Adipocyte (in vitro differentiated cells): ENCODE results near the gene IL20RA.
"Not testable (repeated sequence)": the region's sequence is repeated elsewhere in the genome, so short reads cannot be mapped to it uniquely, and the experiment has no call there.

ENCODE experiments used
- DNase-seq: peaks from one replicate; pipeline ENCODE4 v3.0.0-alpha.2; 2015; ENCODE audit warnings: low read depth
- H3K27me3 ChIP-seq: replicated peaks from 2 replicates; pipeline ENCODE4 v1.7.0; 2013; ENCODE audit warnings: mild to moderate bottlenecking, low read length, moderate library complexity; ENCODE audit not compliant: control insufficient read depth, insufficient read depth
- H3K36me3 ChIP-seq: 2 replicates; pipeline ENCODE4 v1.7.0; 2013; ENCODE audit warnings: low read length, mild to moderate bottlenecking, moderate library complexity; ENCODE audit not compliant: control insufficient read depth, insufficient read depth, severe bottlenecking
- H3K4me1 ChIP-seq: 2 replicates; pipeline ENCODE4 v1.7.0; 2013; ENCODE audit warnings: mild to moderate bottlenecking, low read length, moderate library complexity; ENCODE audit not compliant: control insufficient read depth, insufficient read depth
- H3K4me3 ChIP-seq: 2 replicates; pipeline ENCODE4 v1.7.0; 2013; ENCODE audit warnings: mild to moderate bottlenecking, low read length, moderate library complexity
- H3K9ac ChIP-seq: 2 replicates; pipeline ENCODE4 v1.7.0; 2013; ENCODE audit warnings: mild to moderate bottlenecking, low read length, moderate library complexity
- H3K9me3 ChIP-seq: 2 replicates; pipeline ENCODE4 v1.7.0; 2013; ENCODE audit warnings: mild to moderate bottlenecking, low read length, moderate library complexity; ENCODE audit not compliant: control insufficient read depth

The IL20RA gene

GRCh38 chr6:136968837-136969236, 75.9 kb downstream of the IL20RA start:
- H3K9ac ChIP-seq: no peak overlapping the region
- peaks cover 13% of the 10 kb centered on the region for H3K27me3 ChIP-seq
- H3K36me3 ChIP-seq: no peaks in the 10 kb centered on the region
- no peaks in the 10 kb centered on the region for H3K4me1 ChIP-seq
- no peaks in the 10 kb centered on the region for H3K9me3 ChIP-seq
- H3K4me3 ChIP-seq: no peak overlapping the region
- no peak for DNase-seq

- H3K4me3 ChIP-seq: no peak overlapping the region
- peak; percentile 72 for DNase-seq
- H3K9ac ChIP-seq: no peak overlapping the region
- no peaks in the 10 kb centered on the region for H3K36me3 ChIP-seq
- no peaks in the 10 kb centered on the region for H3K9me3 ChIP-seq
- H3K4me1 ChIP-seq: no peaks in the 10 kb centered on the region
- H3K27me3 ChIP-seq: peaks cover 13% of the 10 kb centered on the region
Observed at GRCh38 chr6:136967876-136968752, 76.7 kb downstream of the IL20RA start.

GRCh38 chr6:136964398-136964797, 80.4 kb downstream of the IL20RA start:
- Histone ChIP-seq H3K9me3 (no peaks in the 10 kb centered on the region), H3K4me3 (no peak overlapping the region), H3K36me3 (no peaks in the 10 kb centered on the region), H3K27me3 (peaks cover 16% of the 10 kb centered on the region), H3K4me1 (no peaks in the 10 kb centered on the region), H3K9ac (no peak overlapping the region)
- DNase-seq: no peak

GRCh38 chr6:136963259-136963658, 81.5 kb downstream of the IL20RA start:
- Histone ChIP-seq H3K36me3 (no peaks in the 10 kb centered on the region), H3K9ac (no peak overlapping the region), H3K4me3 (no peak overlapping the region), H3K4me1 (no peaks in the 10 kb centered on the region), H3K9me3 (no peaks in the 10 kb centered on the region), H3K27me3 (peaks cover 25% of the 10 kb centered on the region)
- DNase-seq: no peak

GRCh38 chr6:136962661-136963060, 82.1 kb downstream of the IL20RA start:
- Histone ChIP-seq H3K4me1 (no peaks in the 10 kb centered on the region), H3K36me3 (no peaks in the 10 kb centered on the region), H3K4me3 (no peak overlapping the region), H3K9ac (no peak overlapping the region), H3K9me3 (no peaks in the 10 kb centered on the region), H3K27me3 (peaks cover 24% of the 10 kb centered on the region)
- DNase-seq: no peak

- Histone ChIP-seq H3K36me3 (no peaks in the 10 kb centered on the region), H3K4me3 (no peak overlapping the region), H3K27me3 (peaks cover 18% of the 10 kb centered on the region), H3K9me3 (no peaks in the 10 kb centered on the region), H3K4me1 (no peaks in the 10 kb centered on the region), H3K9ac (no peak overlapping the region)
- DNase-seq: no peak
Observed at GRCh38 chr6:136961848-136962247, 82.9 kb downstream of the IL20RA start.

- Histone ChIP-seq H3K4me3 (no peak overlapping the region), H3K27me3 (peaks cover 14% of the 10 kb centered on the region), H3K9ac (no peak overlapping the region), H3K36me3 (no peaks in the 10 kb centered on the region), H3K4me1 (no peaks in the 10 kb centered on the region), H3K9me3 (no peaks in the 10 kb centered on the region)
- DNase-seq: no peak
Observed at GRCh38 chr6:136960781-136961180, 84.0 kb downstream of the IL20RA start.

- not testable (repeated sequence) for H3K36me3 ChIP-seq, DNase-seq, H3K9ac ChIP-seq, H3K4me1 ChIP-seq, H3K4me3 ChIP-seq, H3K9me3 ChIP-seq
- peaks cover 14% of the 10 kb centered on the region for H3K27me3 ChIP-seq
Observed at GRCh38 chr6:136959935-136960334, 84.8 kb downstream of the IL20RA start.

- H3K4me1 ChIP-seq: no peaks in the 10 kb centered on the region
- H3K9me3 ChIP-seq: no peaks in the 10 kb centered on the region
- H3K4me3 ChIP-seq: no peak overlapping the region
- no peaks in the 10 kb centered on the region for H3K36me3 ChIP-seq
- no peak overlapping the region for H3K9ac ChIP-seq
- DNase-seq: no peak
- H3K27me3 ChIP-seq: peaks cover 14% of the 10 kb centered on the region
Observed at GRCh38 chr6:136959471-136959891, 85.3 kb downstream of the IL20RA start.

- Histone ChIP-seq H3K36me3 (no peaks in the 10 kb centered on the region), H3K9ac (no peak overlapping the region), H3K27me3 (peaks cover 14% of the 10 kb centered on the region), H3K4me3 (no peak overlapping the region), H3K9me3 (no peaks in the 10 kb centered on the region), H3K4me1 (no peaks in the 10 kb centered on the region)
- no peak for DNase-seq
Observed at GRCh38 chr6:136958168-136958567, 86.6 kb downstream of the IL20RA start.

GRCh38 chr6:136956590-136957544, 87.9 kb downstream of the IL20RA start:
- H3K9ac ChIP-seq: no peak overlapping the region
- DNase-seq: peak; percentile 3

More at GRCh38 chr6:136956590-136957544, 87.9 kb downstream of the IL20RA start:
- Histone ChIP-seq H3K4me3 (no peak overlapping the region), H3K36me3 (no peaks in the 10 kb centered on the region), H3K9me3 (no peaks in the 10 kb centered on the region), H3K4me1 (no peaks in the 10 kb centered on the region), H3K27me3 (peaks cover 14% of the 10 kb centered on the region)
